DND-41 (cell line): ENCODE measurements around the gene ANKRD65.

Experiments used
- CTCF ChIP-seq: IDR thresholded peaks from 2 replicates; pipeline ENCODE4 v1.5.1; 2012; ENCODE audit warnings: borderline replicate concordance, low read length, moderate library complexity, mild to moderate bottlenecking; ENCODE audit not compliant: poor library complexity, severe bottlenecking; ENCODE audit errors: extremely low read depth
- EZH2 ChIP-seq: IDR thresholded peaks from 3 replicates; pipeline ENCODE4 v1.6.1; 2012; ENCODE audit warnings: borderline replicate concordance, low read depth, mild to moderate bottlenecking, moderate library complexity, low read length, inconsistent platforms; ENCODE audit not compliant: severe bottlenecking

- TF ChIP-seq EZH2: no peak
- no peak for TF ChIP-seq CTCF
These were observed 13.3 kb downstream of the ANKRD65 start for GRCh38 chr1:1407636-1408318.
